ENCODE measurements around the gene KCNAB1.

DNA sequence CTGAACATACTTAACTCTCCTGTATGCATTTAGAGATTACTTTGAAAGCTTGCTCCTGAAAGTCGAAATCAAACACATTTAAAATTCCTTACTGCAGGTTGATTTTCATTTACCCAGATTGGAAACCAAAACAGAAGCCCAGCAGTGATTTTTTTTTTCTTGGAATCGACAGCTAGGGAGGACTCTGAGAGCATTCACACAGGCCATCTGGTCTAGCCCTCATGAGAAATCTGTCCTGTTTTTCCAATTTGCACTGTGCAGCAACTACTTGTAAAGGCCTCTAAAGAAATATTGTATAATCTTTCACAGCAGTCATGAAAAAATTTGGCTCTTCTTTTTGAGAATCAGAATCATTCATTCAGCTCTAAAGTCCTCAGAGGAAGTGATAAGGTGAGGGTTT is 179.2 kb downstream of the KCNAB1 start:
- no peak for TF ChIP-seq YY1 (IDR thresholded peaks at IDR 0.05; ENCODE audit: insufficient read depth, insufficient read length)
- no peak for TF ChIP-seq ZNF274 (IDR thresholded peaks at IDR 0.05; ENCODE audit: low read depth, low read length)

Measured in NT2/D1 (cell line).